Stimulated activated naive B cell treated with anti-CD40 and anti-IgM and Interleukin-4, amounts not matched to agents 10 μg/mL and 1 μg/mL and 100 μg/mL, for 72 hours (primary cell): Measurements from ENCODE around the gene FAM98C.
A peak's percentile ranks its signal among the peaks of the same experiment; 100 is the strongest.

Experiments used
- ATAC-seq, 2 donors: fragments of 150-1000 bp; cut with Tn5 transposase; replicated peaks; 2 replicates each; pipeline ENCODE4 v1.10.0; 2021; ENCODE audit warnings: moderate library complexity in 1 of 2
- DNase-seq: peaks from one replicate; pipeline ENCODE4 v3.0.0; 2021
- H3K27ac Mint-ChIP-seq: one replicate; pipeline ENCODE4 v1.8.0; 2022; ENCODE audit warnings: mild to moderate bottlenecking, mixed read lengths
- H3K27me3 Mint-ChIP-seq, 2 donors: one replicate each; pipeline ENCODE4 v1.8.0; 2022; ENCODE audit warnings: mixed read lengths in 2 of 2
- H3K36me3 Mint-ChIP-seq, 2 donors: one replicate each; pipeline ENCODE4 v1.8.0; 2022; ENCODE audit warnings: mixed read lengths in 2 of 2, mild to moderate bottlenecking in 1 of 2
- H3K4me1 Mint-ChIP-seq, 2 donors: one replicate each; pipeline ENCODE4 v1.8.0; 2022; ENCODE audit warnings: mixed read lengths in 2 of 2, mild to moderate bottlenecking in 1 of 2
- H3K4me3 Mint-ChIP-seq, 2 donors: one replicate each; pipeline ENCODE4 v1.8.0; 2022; ENCODE audit warnings: mild to moderate bottlenecking in 2 of 2, mixed read lengths in 2 of 2, moderate library complexity in 1 of 2
- H3K9me3 Mint-ChIP-seq, 2 donors: one replicate each; pipeline ENCODE4 v1.8.0; 2022; ENCODE audit warnings: mixed read lengths in 2 of 2, mild to moderate bottlenecking in 1 of 2

FAM98C gene

DNA sequence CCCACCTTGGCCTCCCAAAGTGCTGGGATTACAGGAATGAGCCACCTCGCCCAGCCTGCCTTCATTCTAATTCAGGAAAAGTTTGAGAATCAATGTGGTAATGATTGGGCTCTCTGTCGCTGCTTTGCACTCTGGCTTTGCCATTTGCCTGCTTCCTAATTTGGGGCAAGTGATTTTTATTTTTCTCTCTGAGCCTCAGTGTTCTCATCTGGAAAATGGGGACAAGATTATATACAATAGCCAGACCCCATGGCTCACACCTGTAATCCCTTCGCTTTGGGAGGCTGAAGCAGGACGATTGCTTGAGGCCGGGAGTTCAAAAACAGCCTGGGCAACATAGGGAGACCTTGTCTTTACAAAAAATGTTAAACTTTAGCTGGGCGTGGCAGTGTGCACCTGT lies 34.4 kb downstream of the FAM98C start:
- no peak overlapping the region for H3K27ac Mint-ChIP-seq
- no peaks in the 10 kb centered on the region for H3K9me3 Mint-ChIP-seq
- ATAC-seq (no peak), DNase-seq (no peak)
- H3K36me3 Mint-ChIP-seq: no peaks in the 10 kb centered on the region
- H3K27me3 Mint-ChIP-seq: peaks cover 26 to 42% of the 10 kb centered on the region in 2 donors
- no peak overlapping the region for H3K4me3 Mint-ChIP-seq
- H3K4me1 Mint-ChIP-seq: peaks cover 14% of the 10 kb centered on the region in 2 donors

GRCh38 chr19:38437917-38438316 lies 35.0 kb downstream of the FAM98C start:
- H3K4me3 Mint-ChIP-seq: no peak overlapping the region
- no peaks in the 10 kb centered on the region for H3K9me3 Mint-ChIP-seq
- H3K27ac Mint-ChIP-seq: no peak overlapping the region

GRCh38 chr19:38440592-38440991 lies 37.7 kb downstream of the FAM98C start:
- Mint-ChIP-seq H3K9me3 (no peaks in the 10 kb centered on the region), H3K36me3 (no peaks in the 10 kb centered on the region), H3K4me1 (peaks cover 5 to 9% of the 10 kb centered on the region in 2 donors), H3K4me3 (no peak overlapping the region), H3K27me3 (peaks cover 37 to 46% of the 10 kb centered on the region in 2 donors), H3K27ac (no peak overlapping the region)
- DNase-seq: no peak
- no peak for ATAC-seq

More at GRCh38 chr19:38437917-38438316, 35.0 kb downstream of the FAM98C start:
- H3K36me3 Mint-ChIP-seq: no peaks in the 10 kb centered on the region
- peaks cover 14% of the 10 kb centered on the region in 2 donors for H3K4me1 Mint-ChIP-seq
- ATAC-seq (no peak), DNase-seq (no peak)
- peaks cover 29 to 48% of the 10 kb centered on the region in 2 donors for H3K27me3 Mint-ChIP-seq

DNA sequence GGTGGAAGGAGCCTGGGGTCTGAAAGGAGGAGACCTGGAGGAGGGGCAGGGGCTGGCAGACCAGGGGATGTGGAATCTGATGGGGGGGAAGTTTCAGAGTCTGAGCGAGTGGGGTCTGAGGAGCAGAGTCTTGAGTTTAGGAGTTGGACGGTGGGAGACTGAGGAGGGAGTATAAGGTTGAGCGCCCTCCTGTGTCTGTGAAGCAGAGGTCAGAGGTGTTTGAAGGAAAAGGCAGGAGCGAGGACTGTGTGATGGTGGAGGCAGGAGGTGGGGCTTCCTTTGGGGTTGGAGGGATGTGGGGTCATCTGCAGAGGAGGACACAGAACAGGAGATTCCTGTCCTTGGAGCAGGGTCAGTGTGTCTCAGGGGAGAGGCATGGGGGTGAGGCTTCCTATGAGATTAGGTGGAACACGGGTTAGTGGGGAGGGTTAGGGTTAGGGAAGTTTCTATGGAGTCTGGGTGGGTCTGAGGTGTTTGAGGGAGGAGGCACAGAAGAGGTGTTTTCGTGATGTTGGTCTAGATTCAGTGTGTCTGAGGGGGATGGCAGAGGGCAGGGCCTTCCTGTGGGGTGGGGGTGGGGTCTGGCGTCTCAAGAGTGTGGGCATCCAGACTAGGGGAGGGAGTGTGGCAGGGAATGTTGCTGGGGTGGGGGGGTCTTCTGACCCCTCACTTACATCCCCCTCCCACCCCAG lies 38.9 kb downstream of the FAM98C start:
- DNase-seq (no peak), ATAC-seq (peak; percentile 34 to 57)
- H3K36me3 Mint-ChIP-seq: no peaks in the 10 kb centered on the region
- peaks cover 1 to 8% of the 10 kb centered on the region in 2 donors for H3K4me1 Mint-ChIP-seq
- H3K4me3 Mint-ChIP-seq: no peak overlapping the region
- H3K27me3 Mint-ChIP-seq: peaks cover 37 to 46% of the 10 kb centered on the region in 2 donors
- H3K27ac Mint-ChIP-seq: no peak overlapping the region
- no peaks in the 10 kb centered on the region for H3K9me3 Mint-ChIP-seq

DNA sequence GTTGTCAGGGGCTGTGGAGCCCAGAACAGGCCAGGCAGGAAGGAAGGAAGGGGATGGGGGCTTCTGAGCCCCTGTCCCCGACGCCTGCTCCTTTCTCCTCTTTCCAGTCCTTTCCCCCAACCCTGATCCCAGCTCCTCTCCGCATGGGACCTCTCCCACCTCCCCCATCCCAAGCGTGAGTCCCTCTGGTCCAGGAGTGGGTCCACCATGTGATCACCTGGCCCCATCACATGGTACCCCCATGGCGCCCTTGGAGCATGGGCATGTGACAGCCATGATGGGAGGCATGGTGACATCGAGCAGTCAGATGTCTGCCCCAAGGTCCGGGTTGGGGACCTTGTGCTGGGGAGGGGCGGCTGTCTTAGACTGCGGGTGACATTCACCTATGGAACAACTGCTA lies 39.8 kb downstream of the FAM98C start:
- H3K4me3 Mint-ChIP-seq: no peak overlapping the region
- peaks cover 0 to 8% of the 10 kb centered on the region in 2 donors for H3K4me1 Mint-ChIP-seq
- H3K9me3 Mint-ChIP-seq: no peaks in the 10 kb centered on the region
- no peak overlapping the region for H3K27ac Mint-ChIP-seq
- ATAC-seq (no peak), DNase-seq (no peak)
- H3K36me3 Mint-ChIP-seq: no peaks in the 10 kb centered on the region
- peaks cover 37 to 46% of the 10 kb centered on the region in 2 donors for H3K27me3 Mint-ChIP-seq

- H3K9me3 Mint-ChIP-seq: no peaks in the 10 kb centered on the region
- no peak overlapping the region for H3K4me3 Mint-ChIP-seq
- H3K27me3 Mint-ChIP-seq: peaks cover 32 to 39% of the 10 kb centered on the region in 2 donors
- peaks cover 0 to 5% of the 10 kb centered on the region in 2 donors for H3K4me1 Mint-ChIP-seq
- DNase-seq: no peak
- no peak overlapping the region for H3K27ac Mint-ChIP-seq
- H3K36me3 Mint-ChIP-seq: no peaks in the 10 kb centered on the region
- no peak for ATAC-seq
Measured at GRCh38 chr19:38443458-38443999, 40.6 kb downstream of the FAM98C start.

- no peak for ATAC-seq
- no peak overlapping the region for H3K4me3 Mint-ChIP-seq
- H3K4me1 Mint-ChIP-seq: peaks cover 0 to 5% of the 10 kb centered on the region in 2 donors
- H3K9me3 Mint-ChIP-seq: no peaks in the 10 kb centered on the region
- no peak for DNase-seq
- no peaks in the 10 kb centered on the region for H3K36me3 Mint-ChIP-seq
- peaks cover 36 to 44% of the 10 kb centered on the region in 2 donors for H3K27me3 Mint-ChIP-seq
- no peak overlapping the region for H3K27ac Mint-ChIP-seq
Measured at GRCh38 chr19:38444026-38444425, 41.1 kb downstream of the FAM98C start.

DNA sequence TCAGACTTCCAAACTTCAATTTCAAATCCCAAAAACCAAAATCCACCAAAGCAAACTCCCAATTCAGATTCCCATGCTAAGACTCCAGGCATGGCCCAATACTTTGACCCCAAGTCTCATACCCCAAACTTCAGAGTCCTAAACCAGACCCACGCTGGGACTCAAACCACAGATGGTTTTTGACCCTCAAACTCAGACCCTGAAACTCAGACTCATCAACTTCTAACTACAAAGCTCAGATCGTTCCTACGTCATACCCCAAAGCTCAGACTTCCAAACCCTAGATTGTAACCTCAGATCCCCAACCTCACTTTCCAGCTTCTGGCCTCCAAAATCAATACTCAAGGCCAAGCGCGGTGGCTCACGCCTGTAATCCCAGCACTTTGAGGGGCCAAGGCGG lies 42.5 kb downstream of the FAM98C start:
- ATAC-seq: no peak

GRCh38 chr19:38448225-38448624 lies 45.3 kb downstream of the FAM98C start:
- Mint-ChIP-seq H3K27ac (no peak overlapping the region), H3K4me3 (no peak overlapping the region), H3K36me3 (no peaks in the 10 kb centered on the region), H3K27me3 (peaks cover 28 to 29% of the 10 kb centered on the region in 2 donors), H3K9me3 (peaks cover 0 to 5% of the 10 kb centered on the region in 2 donors), H3K4me1 (no peaks in the 10 kb centered on the region)
- no peak for ATAC-seq
- DNase-seq: no peak

More for the DNA sequence above, 42.5 kb downstream of the FAM98C start:
- Mint-ChIP-seq H3K27me3 (peaks cover 42 to 48% of the 10 kb centered on the region in 2 donors), H3K4me3 (no peak overlapping the region), H3K9me3 (peaks cover 0 to 5% of the 10 kb centered on the region in 2 donors), H3K27ac (no peak overlapping the region), H3K36me3 (no peaks in the 10 kb centered on the region), H3K4me1 (peaks cover 0 to 5% of the 10 kb centered on the region in 2 donors)
- no peak for DNase-seq

- Mint-ChIP-seq H3K27me3 (peaks cover 18% of the 10 kb centered on the region in 2 donors), H3K4me1 (peaks cover 0 to 2% of the 10 kb centered on the region in 2 donors), H3K36me3 (no peaks in the 10 kb centered on the region), H3K9me3 (peaks cover 0 to 5% of the 10 kb centered on the region in 2 donors), H3K27ac (no peak overlapping the region), H3K4me3 (no peak overlapping the region)
- DNase-seq: no peak
- ATAC-seq: no peak
Measured at GRCh38 chr19:38449518-38449917, 46.6 kb downstream of the FAM98C start.

- Mint-ChIP-seq H3K4me3 (no peak overlapping the region), H3K9me3 (peaks cover 0 to 5% of the 10 kb centered on the region in 2 donors), H3K27ac (no peak overlapping the region), H3K36me3 (no peaks in the 10 kb centered on the region), H3K27me3 (peaks cover 8 to 10% of the 10 kb centered on the region in 2 donors), H3K4me1 (peaks cover 0 to 2% of the 10 kb centered on the region in 2 donors)
- DNase-seq (no peak), ATAC-seq (no peak)
Measured at GRCh38 chr19:38451036-38451435, 48.1 kb downstream of the FAM98C start.

GRCh38 chr19:38451629-38452028 lies 48.7 kb downstream of the FAM98C start:
- peaks cover 0 to 2% of the 10 kb centered on the region in 2 donors for H3K4me1 Mint-ChIP-seq
- H3K4me3 Mint-ChIP-seq: no peak overlapping the region
- H3K27me3 Mint-ChIP-seq: peaks cover 8 to 10% of the 10 kb centered on the region in 2 donors
- H3K36me3 Mint-ChIP-seq: no peaks in the 10 kb centered on the region
- H3K27ac Mint-ChIP-seq: no peak overlapping the region
- H3K9me3 Mint-ChIP-seq: peaks cover 0 to 5% of the 10 kb centered on the region in 2 donors
- ATAC-seq: no peak
- no peak for DNase-seq

GRCh38 chr19:38452430-38453366 lies 49.8 kb downstream of the FAM98C start:
- Mint-ChIP-seq H3K27me3 (peaks cover 8 to 10% of the 10 kb centered on the region in 2 donors), H3K4me1 (peaks cover 0 to 2% of the 10 kb centered on the region in 2 donors), H3K9me3 (peaks cover 0 to 5% of the 10 kb centered on the region in 2 donors), H3K27ac (no peak overlapping the region), H3K36me3 (no peaks in the 10 kb centered on the region), H3K4me3 (no peak overlapping the region)
- peak; percentile 25 for ATAC-seq
- no peak for DNase-seq

DNA sequence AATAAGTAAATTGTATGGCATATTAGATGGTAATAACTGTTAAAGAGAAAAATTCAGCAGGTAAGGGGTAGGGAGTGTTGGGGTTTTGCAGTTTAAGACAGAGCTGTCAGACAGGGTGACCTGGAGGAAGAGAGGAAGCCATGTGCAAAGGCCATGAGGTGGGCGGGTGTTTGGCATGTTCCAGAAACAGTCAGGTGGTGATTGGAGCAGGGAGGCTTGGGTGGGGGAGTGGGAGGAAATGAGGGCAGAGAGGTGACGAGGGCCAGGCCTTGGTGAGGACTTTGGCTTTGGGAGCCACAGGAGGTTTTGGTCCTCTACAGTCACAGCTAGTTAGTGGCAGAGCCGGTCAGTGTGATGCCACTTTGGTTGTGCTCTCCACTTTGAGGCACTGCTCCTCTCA lies 50.7 kb downstream of the FAM98C start:
- Mint-ChIP-seq H3K27me3 (peaks cover 8 to 10% of the 10 kb centered on the region in 2 donors), H3K9me3 (peaks cover 0 to 5% of the 10 kb centered on the region in 2 donors), H3K27ac (no peak overlapping the region), H3K4me1 (peaks cover 0 to 2% of the 10 kb centered on the region in 2 donors), H3K36me3 (no peaks in the 10 kb centered on the region), H3K4me3 (no peak overlapping the region)
- no peak for DNase-seq
- no peak for ATAC-seq
